Measurements from ENCODE around the gene ACP4. TPM values are rescaled to one million over a fixed set of nuclear protein-coding genes. Genes with fewer than 3 reads are reported as not detected.

Gene ACP4
- total RNA-seq, 2 experiments from 2014 or later: not detected

DNA sequence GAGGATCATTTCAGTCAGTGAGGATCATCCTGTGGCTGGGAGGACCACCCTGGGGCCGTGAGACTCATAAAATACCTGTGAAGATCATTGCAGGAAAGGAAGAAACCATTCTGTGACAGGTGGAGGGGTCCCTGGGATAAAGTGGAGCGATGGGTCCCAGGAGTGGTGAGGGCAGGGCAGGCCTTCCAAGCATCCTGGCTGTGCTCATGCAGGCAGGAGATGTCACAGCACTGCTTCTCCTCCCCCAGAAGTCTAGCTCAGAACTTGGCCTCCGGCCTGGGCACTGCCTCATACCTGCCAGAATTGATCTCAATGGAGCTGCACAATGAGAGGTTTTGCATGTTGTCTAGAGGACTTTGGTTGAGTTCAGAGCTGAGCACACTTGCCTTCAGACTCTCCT lies 22.3 kb downstream of the ACP4 start:
- Mint-ChIP-seq H3K27me3 (peaks cover 6% of the 10 kb centered on the region), H3K4me3 (no peak overlapping the region), H3K4me1 (peaks cover 18% of the 10 kb centered on the region), H3K9me3 (ENCODE audit: low read depth) (peaks cover 2% of the 10 kb centered on the region), H3K36me3 (no peaks in the 10 kb centered on the region), H3K27ac (no peak overlapping the region)
- ATAC-seq (no peak), DNase-seq (no peak)
- CTCF ChIA-PET: no interaction called here

DNA sequence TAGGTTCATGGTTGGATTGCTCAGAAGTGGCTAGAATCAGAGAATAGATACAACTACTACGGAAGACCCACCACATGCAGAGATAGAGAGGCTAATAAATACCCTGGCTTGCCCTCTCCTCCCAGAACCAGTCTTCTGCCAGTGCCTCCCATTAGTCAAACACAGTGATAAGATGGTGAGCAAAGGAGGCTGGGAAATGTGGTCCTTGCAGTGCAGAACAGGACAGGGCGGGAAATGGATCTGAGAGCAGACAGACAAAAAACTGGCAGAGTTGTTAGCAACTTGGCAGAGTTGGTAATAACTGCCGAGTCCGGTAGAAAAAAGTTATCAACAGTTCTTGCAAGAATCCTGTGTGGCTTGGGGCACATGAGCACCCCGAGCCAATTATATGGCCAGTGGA lies 24.7 kb downstream of the ACP4 start:
- H3K27ac Mint-ChIP-seq: no peak overlapping the region
- H3K9me3 Mint-ChIP-seq (ENCODE audit: low read depth): peaks cover under 1% of the 10 kb centered on the region
- H3K4me3 Mint-ChIP-seq: no peak overlapping the region
- CTCF ChIA-PET: interaction anchor here (1.3 kb wide), 1 partner anchor 31 kb away, joined by 3 read pairs; no protein-coding TSS in a partner anchor
- DNase-seq (no peak), ATAC-seq (no peak)
- H3K36me3 Mint-ChIP-seq: no peaks in the 10 kb centered on the region
- peaks cover 32% of the 10 kb centered on the region for H3K4me1 Mint-ChIP-seq
- peaks cover 20% of the 10 kb centered on the region for H3K27me3 Mint-ChIP-seq

DNA sequence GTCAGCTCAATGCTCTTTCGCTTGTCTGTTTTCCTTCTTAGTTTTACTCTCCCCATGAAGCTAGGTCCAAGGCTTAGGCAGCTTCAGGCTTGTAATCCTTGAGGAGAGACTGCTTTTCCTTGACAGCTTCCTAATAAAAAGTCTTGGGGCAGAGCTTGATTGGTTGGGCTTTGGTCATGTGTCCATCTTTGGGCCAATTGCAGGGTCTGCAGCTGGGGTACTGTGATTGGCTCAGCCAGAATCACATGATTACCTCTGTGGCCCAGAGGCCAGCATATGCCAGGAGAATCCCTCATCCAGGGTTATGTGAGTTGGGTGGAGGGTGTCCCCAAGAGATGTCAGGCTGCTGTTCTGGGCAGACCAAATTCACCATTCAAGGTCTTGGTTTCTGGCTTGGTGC lies 25.2 kb downstream of the ACP4 start:
- no peak for DNase-seq
- CTCF ChIA-PET: interaction anchor here (0.5 to 1.3 kb wide), 2 partner anchors 32 to 472 kb away, joined by 3 read pairs; no protein-coding TSS in a partner anchor
- Mint-ChIP-seq H3K4me3 (no peak overlapping the region), H3K9me3 (ENCODE audit: low read depth) (no peaks in the 10 kb centered on the region), H3K27ac (no peak overlapping the region), H3K27me3 (peaks cover 26% of the 10 kb centered on the region), H3K36me3 (no peaks in the 10 kb centered on the region), H3K4me1 (peaks cover 35% of the 10 kb centered on the region)
- ATAC-seq: no peak

DNA sequence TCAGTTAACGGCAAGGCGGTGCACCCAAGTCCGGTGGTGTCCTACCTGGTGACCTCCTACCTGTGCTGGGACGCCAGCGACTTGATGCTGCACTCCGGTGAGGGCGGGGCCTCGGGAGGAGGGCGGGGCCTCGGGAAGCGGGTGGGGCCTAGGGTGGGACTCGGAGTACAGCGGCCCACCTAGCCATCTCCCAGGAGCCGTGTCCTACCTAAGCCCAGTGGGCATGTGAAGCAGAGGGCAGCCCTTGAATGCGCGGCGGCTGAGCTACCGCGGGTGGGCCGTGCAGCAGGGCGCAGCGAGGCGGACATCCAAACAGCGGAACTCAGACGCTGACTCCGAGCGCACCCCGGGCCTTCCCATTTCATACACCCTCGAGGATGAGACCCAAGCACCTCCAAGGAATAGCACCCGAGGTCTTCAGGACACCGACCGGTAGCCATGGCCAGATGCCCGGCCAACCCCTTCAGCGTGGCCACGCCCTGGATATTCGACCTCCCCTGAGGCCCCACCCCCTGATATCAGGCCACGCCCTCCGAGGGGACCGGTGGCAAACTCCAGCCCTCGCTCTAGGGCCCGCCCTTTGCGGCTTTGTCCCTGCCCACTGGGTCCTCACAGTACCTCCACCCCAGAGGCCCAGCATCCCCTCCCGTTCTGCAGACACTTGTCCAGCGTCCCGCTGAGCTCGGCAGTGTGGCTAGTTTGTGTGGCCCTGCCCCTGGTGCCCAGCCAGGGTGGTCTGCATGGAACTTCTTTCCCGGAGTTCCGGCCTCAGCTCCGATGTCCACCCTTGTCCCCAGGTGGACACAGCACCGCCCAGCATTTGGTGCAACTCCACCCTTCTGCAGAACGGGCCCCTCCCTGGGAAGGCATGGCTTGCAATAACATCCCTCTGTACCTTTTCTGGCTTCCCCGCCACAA lies 28.0 kb downstream of the ACP4 start:
- Mint-ChIP-seq H3K4me3 (peak overlapping the region; percentile 76), H3K4me1 (peaks cover 41% of the 10 kb centered on the region), H3K27ac (peak overlapping the region; percentile 84), H3K9me3 (ENCODE audit: low read depth) (no peaks in the 10 kb centered on the region), H3K36me3 (no peaks in the 10 kb centered on the region), H3K27me3 (peaks cover 42% of the 10 kb centered on the region)
- DNase-seq (peak; percentile 84), ATAC-seq (peak; percentile 77)
- CTCF ChIA-PET: interaction anchor here (1.6 kb wide), 1 partner anchor 104 kb away, joined by 4 read pairs; no protein-coding TSS in a partner anchor

DNA sequence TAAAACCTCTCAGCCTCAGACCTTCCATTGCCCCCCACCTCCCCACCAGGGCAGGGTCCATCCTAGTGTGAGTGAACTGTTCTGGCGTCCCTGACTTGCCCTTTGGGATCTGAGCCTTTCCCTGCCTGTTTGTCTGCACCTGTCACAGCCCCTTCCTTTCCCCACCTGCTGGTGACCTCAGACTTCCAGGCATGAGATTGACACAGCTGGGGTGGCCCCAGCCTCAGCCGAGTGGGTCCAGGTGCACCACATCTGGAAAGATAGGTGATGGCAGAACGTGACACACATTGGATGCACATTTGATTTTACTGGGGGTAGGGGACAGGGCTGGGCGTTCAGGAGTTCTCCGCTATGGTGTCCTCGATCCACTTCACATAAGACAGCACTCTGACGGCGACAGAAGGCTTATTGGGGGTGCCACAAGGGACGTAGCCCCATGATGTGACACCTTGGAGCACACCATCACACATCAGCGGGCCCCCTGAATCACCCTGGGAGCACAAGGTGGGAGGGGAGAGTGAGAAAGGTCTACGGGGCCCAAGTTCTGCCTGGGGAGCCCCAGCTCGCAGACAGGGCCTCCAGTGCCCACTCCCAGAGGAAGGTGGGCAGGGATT lies 28.8 kb downstream of the ACP4 start:
- peaks cover 41% of the 10 kb centered on the region for H3K4me1 Mint-ChIP-seq
- H3K27me3 Mint-ChIP-seq: peaks cover 42% of the 10 kb centered on the region
- peak overlapping the region; percentile 76 for H3K4me3 Mint-ChIP-seq
- DNase-seq (no peak), ATAC-seq (no peak)
- H3K27ac Mint-ChIP-seq: no peak overlapping the region
- no peaks in the 10 kb centered on the region for H3K9me3 Mint-ChIP-seq (ENCODE audit: low read depth)
- no peaks in the 10 kb centered on the region for H3K36me3 Mint-ChIP-seq
- CTCF ChIA-PET: interaction anchor here (1.6 kb wide), 1 partner anchor 103 kb away, joined by 4 read pairs; no protein-coding TSS in a partner anchor

DNA sequence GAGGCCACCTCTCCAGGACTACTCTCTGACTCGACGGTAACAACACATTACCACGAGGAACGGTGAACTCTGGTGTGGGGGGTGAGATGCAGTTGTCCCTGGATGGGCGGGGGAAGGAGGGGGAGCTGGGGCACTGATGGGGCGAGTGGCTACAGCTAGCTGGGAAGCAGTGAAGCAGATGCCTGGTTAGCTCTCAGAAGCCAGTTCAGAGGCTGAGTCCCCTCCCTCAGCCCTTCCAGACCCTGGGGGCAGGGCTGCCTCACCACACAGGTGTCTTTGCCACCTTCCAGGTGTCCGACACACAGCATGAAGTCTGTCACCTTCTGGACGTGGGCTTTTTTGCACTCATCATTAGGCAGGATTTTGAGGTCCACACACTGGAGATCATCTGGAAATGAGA lies 29.4 kb downstream of the ACP4 start:
- Mint-ChIP-seq H3K4me1 (peaks cover 41% of the 10 kb centered on the region), H3K9me3 (ENCODE audit: low read depth) (no peaks in the 10 kb centered on the region), H3K36me3 (no peaks in the 10 kb centered on the region), H3K4me3 (no peak overlapping the region), H3K27ac (no peak overlapping the region), H3K27me3 (peaks cover 42% of the 10 kb centered on the region)
- CTCF ChIA-PET: no interaction called here
- ATAC-seq (no peak), DNase-seq (no peak)

DNA sequence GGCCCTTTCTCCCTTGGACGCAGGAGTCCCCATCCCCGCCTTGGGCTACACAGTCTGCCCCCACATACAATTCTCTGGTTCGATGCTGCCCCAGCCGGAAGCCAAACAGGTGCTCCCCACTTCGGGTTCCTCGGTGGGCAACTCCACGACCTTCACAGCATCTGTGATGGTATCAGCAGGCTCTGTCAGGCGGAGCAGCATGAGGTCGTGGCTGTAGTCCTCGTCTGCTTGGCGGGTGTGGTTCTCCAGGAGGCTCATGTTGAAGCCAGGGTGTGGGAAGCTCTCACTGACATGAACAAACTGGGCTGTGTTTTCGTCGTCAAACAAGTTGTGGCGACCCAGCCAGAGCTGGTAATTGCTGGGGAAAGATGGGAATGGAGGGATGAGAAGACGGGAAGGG lies 29.9 kb downstream of the ACP4 start:
- Mint-ChIP-seq H3K4me3 (peak overlapping the region; percentile 67), H3K36me3 (no peaks in the 10 kb centered on the region), H3K27ac (no peak overlapping the region), H3K27me3 (peaks cover 42% of the 10 kb centered on the region), H3K4me1 (peaks cover 41% of the 10 kb centered on the region), H3K9me3 (ENCODE audit: low read depth) (no peaks in the 10 kb centered on the region)
- no peak for ATAC-seq
- CTCF ChIA-PET: no interaction called here
- no peak for DNase-seq

DNA sequence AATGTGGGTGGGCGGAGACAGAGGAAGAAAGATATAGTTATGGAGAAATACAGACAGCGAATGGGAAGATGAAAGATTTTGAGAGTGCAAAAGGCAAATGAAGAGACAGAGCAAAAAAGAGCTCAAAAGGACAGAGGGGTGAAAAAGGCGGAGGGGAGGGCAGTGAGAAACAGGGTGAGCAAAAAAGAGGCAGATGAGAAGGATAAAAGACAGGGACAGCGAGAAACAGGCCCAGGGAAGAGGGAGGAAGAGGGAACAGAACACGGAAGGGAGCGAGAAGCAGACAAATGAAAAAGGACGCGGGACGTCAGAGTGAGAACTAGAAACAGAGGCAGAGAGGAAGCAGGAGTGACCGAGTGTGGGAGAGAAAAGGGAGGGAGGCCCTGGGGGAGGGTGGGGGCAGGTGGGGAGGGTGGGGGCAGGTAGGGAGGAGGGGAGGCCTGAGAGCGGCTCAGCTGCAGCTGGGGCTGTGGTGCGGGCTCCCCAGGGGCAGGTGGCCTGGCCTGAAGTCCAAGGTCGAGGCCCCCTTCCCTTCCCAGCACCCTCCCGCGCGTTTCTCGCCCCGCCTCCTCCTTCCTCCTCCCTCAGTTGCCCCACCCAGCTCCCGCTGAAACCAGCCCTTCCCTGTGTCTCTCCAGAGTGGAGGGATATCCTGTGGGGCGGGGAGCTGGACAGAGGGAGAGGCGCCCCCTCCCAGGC lies 30.5 kb downstream of the ACP4 start:
- Mint-ChIP-seq H3K27ac (peak overlapping the region; percentile 22), H3K9me3 (ENCODE audit: low read depth) (no peaks in the 10 kb centered on the region), H3K4me3 (peak overlapping the region; percentile 67), H3K4me1 (peaks cover 41% of the 10 kb centered on the region), H3K27me3 (peaks cover 42% of the 10 kb centered on the region), H3K36me3 (no peaks in the 10 kb centered on the region)
- DNase-seq (no peak), ATAC-seq (no peak)
- CTCF ChIA-PET: no interaction called here

DNA sequence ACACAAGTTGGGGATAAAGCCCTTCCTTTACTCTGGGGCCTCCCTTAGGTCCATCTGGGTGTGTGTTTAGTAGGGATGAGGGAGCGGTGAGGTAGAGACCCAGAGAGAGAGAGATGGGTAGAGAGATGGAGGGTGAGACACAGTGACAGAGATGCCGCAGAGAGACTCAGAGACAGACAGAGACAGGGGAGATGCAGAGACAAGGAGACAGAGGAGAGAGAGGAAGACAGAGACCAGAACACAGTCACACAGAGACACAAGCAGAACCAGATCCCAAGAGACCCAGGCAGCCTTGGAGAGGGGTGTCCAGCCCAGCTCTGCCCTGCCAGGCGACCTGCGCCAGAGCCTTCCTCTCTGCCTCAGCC lies 31.0 kb downstream of the ACP4 start:
- ATAC-seq (no peak), DNase-seq (no peak)
- Mint-ChIP-seq H3K4me1 (peaks cover 40% of the 10 kb centered on the region), H3K27me3 (peaks cover 44% of the 10 kb centered on the region), H3K36me3 (no peaks in the 10 kb centered on the region), H3K9me3 (ENCODE audit: low read depth) (no peaks in the 10 kb centered on the region), H3K4me3 (no peak overlapping the region), H3K27ac (no peak overlapping the region)
- CTCF ChIA-PET: no interaction called here

DNA sequence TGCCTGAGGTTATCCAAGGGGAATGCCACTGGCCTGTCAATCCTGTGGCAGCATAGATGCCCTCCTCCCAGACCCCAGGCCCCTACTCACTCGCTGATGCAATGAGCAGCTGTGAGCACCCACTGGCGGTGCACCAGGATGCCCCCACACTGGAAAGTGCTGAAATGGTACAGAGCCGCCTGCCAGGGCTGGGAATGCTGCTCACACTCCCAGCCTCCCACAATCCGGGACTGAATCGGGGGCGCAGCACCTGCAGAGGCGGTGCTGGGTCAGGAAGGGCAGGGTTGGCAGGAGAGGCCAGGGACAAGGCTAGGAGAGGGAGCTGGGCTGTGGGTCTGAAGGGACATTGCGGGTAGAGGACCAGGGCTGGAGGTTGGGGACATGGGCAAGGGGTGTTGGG lies 31.4 kb downstream of the ACP4 start:
- Mint-ChIP-seq H3K27ac (no peak overlapping the region), H3K27me3 (peaks cover 44% of the 10 kb centered on the region), H3K4me1 (peaks cover 36% of the 10 kb centered on the region), H3K9me3 (ENCODE audit: low read depth) (no peaks in the 10 kb centered on the region), H3K4me3 (no peak overlapping the region), H3K36me3 (no peaks in the 10 kb centered on the region)
- DNase-seq: no peak
- CTCF ChIA-PET: no interaction called here
- ATAC-seq: no peak

DNA sequence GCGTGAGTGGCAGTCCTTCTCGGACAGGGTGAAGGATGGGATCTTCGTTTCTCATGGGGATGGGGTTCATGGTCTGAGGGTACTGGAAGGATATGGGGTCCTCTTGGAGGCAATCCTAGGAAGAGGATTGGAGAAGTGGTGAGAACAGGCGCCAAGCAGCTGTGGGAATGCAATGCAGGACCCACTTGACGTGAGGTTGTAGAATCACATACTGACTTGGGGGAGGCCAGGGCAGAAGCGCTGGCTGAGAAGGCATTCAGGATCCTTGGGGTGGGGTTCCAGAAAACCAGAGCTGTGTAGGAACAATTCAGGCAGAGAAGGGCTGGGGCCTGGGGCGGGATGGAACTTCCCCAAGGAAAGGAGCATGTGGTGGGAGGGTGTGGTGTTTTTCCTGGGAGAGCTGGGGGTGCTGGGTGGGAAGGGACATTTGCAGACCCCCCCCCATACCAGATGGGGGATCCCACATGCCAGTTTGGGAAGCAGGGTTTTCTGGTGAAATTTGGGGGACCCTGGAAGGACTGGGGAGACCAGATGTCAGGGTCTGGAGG lies 32.5 kb downstream of the ACP4 start:
- Mint-ChIP-seq H3K27ac (no peak overlapping the region), H3K27me3 (peaks cover 44% of the 10 kb centered on the region), H3K4me1 (peaks cover 27% of the 10 kb centered on the region), H3K36me3 (no peaks in the 10 kb centered on the region), H3K9me3 (ENCODE audit: low read depth) (no peaks in the 10 kb centered on the region), H3K4me3 (no peak overlapping the region)
- ATAC-seq (no peak), DNase-seq (no peak)
- CTCF ChIA-PET: interaction anchor here (1.0 kb wide), 1 partner anchor 99 kb away, joined by 3 read pairs; no protein-coding TSS in a partner anchor

DNA sequence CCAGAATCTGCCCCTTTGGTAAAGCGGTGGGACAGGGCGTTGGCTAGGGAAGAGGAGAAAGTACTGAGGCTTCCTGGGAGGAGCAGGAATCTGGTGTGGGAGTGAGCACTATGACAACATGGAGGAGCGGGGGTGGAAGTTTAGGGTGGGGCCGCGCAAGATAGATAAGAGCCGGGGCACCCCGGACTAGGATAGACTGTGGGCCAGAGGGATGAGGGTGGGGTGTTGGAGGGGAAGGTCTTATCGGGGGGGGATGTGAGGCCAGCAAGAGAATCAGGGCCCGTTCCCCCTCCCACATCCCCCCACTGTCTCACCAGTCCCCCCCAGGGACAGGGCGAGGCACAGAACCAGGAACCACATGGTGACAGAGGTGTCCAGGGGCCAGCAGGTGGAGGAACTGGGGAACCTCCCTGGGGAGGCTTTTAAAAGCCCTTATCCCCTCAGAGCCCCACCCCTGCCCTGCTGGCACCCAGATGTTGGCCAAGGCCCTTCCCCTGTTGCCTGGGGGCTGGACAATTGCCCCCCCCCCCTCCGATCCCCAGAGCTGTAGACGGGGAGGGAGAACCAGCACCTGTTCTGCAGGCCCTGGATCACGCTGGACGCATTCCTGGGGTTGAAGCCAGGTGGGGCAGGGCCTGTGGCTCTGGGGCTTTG lies 33.3 kb downstream of the ACP4 start, which contains the start of gene KLK1:
TSS of gene KLK1 (minus strand) at position 399 of the 654 bp plus-strand sequence. CDS start at position 360, 39 bp downstream.
- peaks cover 24% of the 10 kb centered on the region for H3K4me1 Mint-ChIP-seq
- no peak within 1 kb of the TSS for H3K4me3 Mint-ChIP-seq
- no peak for ATAC-seq
- H3K27me3 Mint-ChIP-seq: peaks cover 44% of the 10 kb centered on the region
- H3K27ac Mint-ChIP-seq: no peak within 1 kb of the TSS
- H3K9me3 Mint-ChIP-seq (ENCODE audit: low read depth): no peaks in the 10 kb centered on the region
- DNase-seq: no peak
- CTCF ChIA-PET: interaction anchor here (1.0 kb wide), 1 partner anchor 98 kb away, joined by 3 read pairs; no protein-coding TSS in a partner anchor
- H3K36me3 Mint-ChIP-seq: no peaks in the 10 kb centered on the region
